Measurements from ENCODE around the gene INPP5D.
"Not testable (repeated sequence)": the region's sequence is repeated elsewhere in the genome, so short reads cannot be mapped to it uniquely, and the experiment has no call there.

The INPP5D gene

GRCh38 chr2:233152541-233152940 is 92.4 kb downstream of the INPP5D start:
- no peak for DNase-seq

GRCh38 chr2:233153146-233153798 is 93.1 kb downstream of the INPP5D start:
- DNase-seq: no peak

GRCh38 chr2:233156001-233156400 is 95.9 kb downstream of the INPP5D start:
- DNase-seq: no peak

GRCh38 chr2:233156461-233156860 is 96.3 kb downstream of the INPP5D start:
- DNase-seq: not testable (repeated sequence)

- no peak for DNase-seq
Observed at GRCh38 chr2:233161730-233162129, 101.6 kb downstream of the INPP5D start.

GRCh38 chr2:233162770-233163169 is 102.6 kb downstream of the INPP5D start:
- DNase-seq: no peak

GRCh38 chr2:233163486-233164103 is 103.5 kb downstream of the INPP5D start:
- DNase-seq: no peak

- DNase-seq: no peak
Observed at GRCh38 chr2:233164128-233164635, 104.0 kb downstream of the INPP5D start.

- no peak for DNase-seq
Observed at GRCh38 chr2:233164967-233165366, 104.8 kb downstream of the INPP5D start.

GRCh38 chr2:233165543-233165894 is 105.4 kb downstream of the INPP5D start:
- DNase-seq: no peak

GRCh38 chr2:233165895-233166661 is 105.9 kb downstream of the INPP5D start:
- no peak for DNase-seq

- no peak for DNase-seq
Observed at GRCh38 chr2:233168445-233168844, 108.3 kb downstream of the INPP5D start.

GRCh38 chr2:233168919-233169318 is 108.8 kb downstream of the INPP5D start:
- no peak for DNase-seq

- no peak for DNase-seq
Observed at GRCh38 chr2:233171344-233171743, 111.2 kb downstream of the INPP5D start.

GRCh38 chr2:233173115-233173514 is 113.0 kb downstream of the INPP5D start:
- no peak for DNase-seq

- no peak for DNase-seq
Observed at GRCh38 chr2:233174137-233174536, 114.0 kb downstream of the INPP5D start.

GRCh38 chr2:233178994-233179847 is 119.1 kb downstream of the INPP5D start:
- DNase-seq: no peak

GRCh38 chr2:233179848-233180366 is 119.8 kb downstream of the INPP5D start:
- no peak for DNase-seq

- DNase-seq: no peak
Observed at GRCh38 chr2:233183869-233184418, 123.8 kb downstream of the INPP5D start.

- DNase-seq: no peak
Observed at GRCh38 chr2:233184669-233185068, 124.5 kb downstream of the INPP5D start.

- DNase-seq: no peak
Observed at GRCh38 chr2:233185330-233185729, 125.2 kb downstream of the INPP5D start.

- DNase-seq: no peak
Observed at GRCh38 chr2:233185963-233186362, 125.8 kb downstream of the INPP5D start.

All from GDM1 (cell line).